GM19025 (cell line): ENCODE measurements around the gene ALDH1B1.
A peak's percentile ranks its signal among the peaks of the same experiment; 100 is the strongest.

Experiments
- ATAC-seq: cut with Tn5 transposase; IDR thresholded peaks from one replicate; pipeline ENCODE4 v1.9.1; 2021; ENCODE audit warnings: mild to moderate bottlenecking, low read depth, moderate library complexity; ENCODE audit not compliant: unreplicated experiment

ALDH1B1 gene

DNA sequence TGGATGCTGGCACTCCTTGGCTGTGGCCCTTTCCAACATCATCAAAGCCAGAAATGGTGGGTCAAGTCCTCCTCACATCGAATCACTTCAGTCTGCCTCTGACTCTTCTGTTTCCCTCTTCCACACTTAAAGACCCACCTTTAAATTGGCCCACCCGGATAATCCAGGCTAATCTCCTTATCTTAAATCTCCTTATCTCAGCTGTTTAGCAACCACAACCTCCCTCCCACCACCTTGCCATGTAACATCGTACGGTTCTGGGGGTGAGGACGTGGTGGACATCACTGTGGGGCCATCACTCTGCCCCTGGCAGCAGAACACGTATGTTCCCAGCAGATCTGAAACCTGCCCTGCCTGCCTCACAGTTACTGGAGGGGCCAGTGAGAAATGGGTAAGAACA lies 20.2 kb downstream of the ALDH1B1 start:
- ATAC-seq = no peak

- ATAC-seq = no peak
Measured at GRCh38 chr9:38413283-38413682, 20.8 kb downstream of the ALDH1B1 start.

GRCh38 chr9:38414040-38414723 lies 21.7 kb downstream of the ALDH1B1 start:
- no peak for ATAC-seq

- no peak for ATAC-seq
Measured at GRCh38 chr9:38415856-38416255, 23.4 kb downstream of the ALDH1B1 start.

GRCh38 chr9:38416461-38416860 lies 24.0 kb downstream of the ALDH1B1 start:
- ATAC-seq = no peak

DNA sequence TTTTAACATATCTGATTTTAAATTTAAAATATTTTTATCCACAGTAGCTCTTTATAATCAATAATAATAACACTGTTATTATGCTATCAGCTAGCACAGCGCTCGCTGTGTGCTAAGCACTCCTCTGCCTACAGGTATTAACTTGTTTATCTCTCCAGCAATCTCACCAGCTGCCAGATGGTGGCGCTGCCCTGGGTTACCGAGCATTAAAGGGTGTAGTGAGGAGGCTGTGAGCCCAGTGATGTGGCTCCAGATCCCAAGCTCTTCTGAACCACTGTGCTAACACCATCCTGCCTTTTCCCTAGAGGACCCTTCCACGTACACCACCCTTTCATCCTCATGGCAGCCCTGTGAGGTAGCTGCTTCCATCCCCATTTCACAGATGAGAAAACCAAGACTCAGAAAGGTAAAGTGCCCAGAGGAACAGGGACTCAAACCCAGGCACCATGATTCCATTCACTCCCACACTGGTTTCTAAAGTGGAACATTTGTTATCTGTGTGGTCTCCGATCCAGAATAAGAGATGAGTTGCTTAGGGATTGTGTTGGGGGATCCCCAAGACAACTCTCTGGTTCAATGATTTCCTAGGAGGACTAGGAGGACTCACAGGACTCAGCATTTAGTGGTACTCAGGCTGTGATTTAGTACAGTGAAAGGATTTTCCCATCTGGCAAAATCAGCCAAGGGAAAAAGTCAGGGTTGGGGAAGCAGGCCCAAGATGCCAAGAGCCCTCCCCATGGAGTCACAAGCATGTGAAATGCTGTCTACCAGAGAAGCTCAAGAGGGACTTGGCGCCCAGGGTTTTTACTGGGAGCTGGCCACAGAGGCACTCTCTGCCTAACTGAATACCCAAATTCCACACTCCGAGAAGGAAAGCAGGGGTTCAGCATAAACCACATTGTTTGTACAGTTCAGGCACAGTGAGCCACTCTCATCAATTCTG lies 24.8 kb downstream of the ALDH1B1 start:
- no peak for ATAC-seq

DNA sequence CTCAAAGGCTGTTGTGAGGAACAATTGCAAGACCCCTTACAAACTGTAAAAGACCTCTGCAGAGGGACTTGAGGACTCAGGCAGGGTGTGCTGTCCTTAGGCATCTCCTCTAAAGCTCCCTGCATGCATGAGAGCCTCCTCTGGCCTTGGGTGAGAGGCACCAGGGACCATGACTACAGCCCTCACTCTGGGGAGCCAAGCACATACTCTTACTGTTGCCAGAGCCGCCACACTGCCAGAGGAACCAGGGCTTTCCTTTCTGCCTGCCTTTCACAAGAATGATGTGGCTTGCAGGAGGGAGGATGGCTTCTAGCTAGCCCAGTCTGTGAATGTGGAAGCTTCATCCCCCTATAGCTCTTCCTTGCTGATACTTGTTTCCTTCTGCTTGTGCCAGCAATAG lies 25.9 kb downstream of the ALDH1B1 start:
- ATAC-seq = no peak

DNA sequence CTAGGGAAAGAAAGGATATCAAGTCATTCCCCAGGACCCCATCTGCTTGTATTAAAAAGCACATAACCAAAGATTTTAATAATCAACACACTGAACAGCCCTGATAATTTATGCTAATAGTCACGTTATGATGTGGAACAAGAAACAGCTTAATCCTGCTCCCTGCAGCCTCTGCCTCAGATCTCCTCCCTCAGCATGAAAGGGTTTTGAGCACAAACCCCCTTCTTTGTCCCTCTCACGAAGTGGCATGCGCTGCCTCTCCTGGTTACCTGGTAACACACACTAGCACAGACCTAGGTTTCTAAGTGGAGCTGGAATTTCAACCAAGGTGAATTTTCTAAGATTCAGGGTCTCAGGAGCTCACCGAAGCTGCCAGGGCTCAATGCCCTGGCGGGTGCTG lies 26.7 kb downstream of the ALDH1B1 start:
- no peak for ATAC-seq

GRCh38 chr9:38421498-38422211 lies 29.2 kb downstream of the ALDH1B1 start:
- no peak for ATAC-seq

DNA sequence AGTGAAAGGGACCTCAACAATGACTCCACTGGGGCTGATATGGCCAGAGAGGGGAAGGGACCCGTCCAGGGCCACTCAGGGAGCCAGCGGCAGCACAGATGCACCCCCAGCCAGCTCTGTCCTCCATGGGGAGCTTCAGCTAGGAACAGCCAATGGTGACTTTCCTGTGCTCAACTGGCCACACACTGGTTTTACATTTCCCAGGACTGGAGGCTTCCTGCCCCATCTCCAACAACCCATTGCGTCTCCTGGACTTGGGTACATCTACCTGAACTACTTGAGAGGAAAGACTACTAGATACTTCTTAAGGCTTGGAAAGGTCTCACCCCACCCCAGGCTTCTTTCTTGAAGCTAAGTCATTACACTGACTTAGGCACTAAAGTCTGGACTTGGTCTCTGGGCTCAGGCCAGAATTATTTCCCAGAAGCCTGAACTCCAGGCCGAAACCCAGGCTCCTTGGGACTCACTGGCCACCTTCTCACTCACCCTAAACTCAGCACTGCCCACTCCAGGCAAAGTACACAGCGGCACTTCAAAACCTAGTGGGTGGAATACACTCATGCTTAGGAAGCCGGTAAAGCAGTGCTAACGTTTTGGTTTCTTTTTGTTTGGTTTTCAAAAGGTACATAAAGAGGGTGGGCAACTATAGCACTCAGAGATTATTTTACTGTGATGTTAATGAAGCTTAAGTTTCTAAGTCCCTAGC lies 30.2 kb downstream of the ALDH1B1 start:
- ATAC-seq = no peak

DNA sequence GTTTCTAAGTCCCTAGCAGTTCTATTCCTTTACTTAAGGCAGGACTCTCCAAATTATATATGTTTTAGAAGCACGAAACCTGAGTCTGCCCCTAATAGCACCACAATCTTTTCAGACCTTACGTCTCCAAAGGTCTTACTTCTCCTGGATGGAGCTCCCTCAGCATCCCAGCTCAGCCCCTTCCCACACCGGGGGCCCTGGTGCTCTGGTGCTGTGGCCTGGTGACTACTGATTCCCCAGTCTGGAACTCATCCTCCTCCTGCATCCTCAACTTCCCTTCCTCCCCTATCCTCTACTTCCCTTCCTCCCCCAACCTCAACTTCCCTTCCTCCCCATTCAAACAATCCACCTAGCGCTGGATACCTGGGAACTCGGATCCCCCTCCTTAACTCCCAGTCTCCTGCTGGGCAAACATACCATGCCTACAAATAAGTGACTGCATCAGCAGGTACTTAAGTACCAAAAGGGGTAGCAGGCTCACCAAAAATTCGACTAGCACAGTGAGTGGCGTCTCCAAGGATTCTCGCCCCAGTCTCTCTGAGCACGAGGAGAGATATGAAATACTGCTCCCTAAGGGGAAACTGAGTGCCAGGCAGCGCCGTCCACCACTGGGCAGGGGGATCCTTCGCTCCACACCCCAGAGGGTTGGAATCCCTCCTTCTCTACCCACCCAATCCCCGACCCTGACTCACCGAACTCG lies 30.9 kb downstream of the ALDH1B1 start:
- no peak for ATAC-seq

GRCh38 chr9:38423973-38424843 lies 31.7 kb downstream of the ALDH1B1 start, which contains the start of gene IGFBPL1:
IGFBPL1 (minus strand) TSS chr9:38424454; CDS start chr9:38424424, 30 bp downstream.
- peak; percentile 48 for ATAC-seq

GRCh38 chr9:38424918-38425317 lies 32.4 kb downstream of the ALDH1B1 start:
- no peak for ATAC-seq

- ATAC-seq = no peak
Measured at GRCh38 chr9:38428062-38428461, 35.6 kb downstream of the ALDH1B1 start.

GRCh38 chr9:38431116-38431515 lies 38.6 kb downstream of the ALDH1B1 start:
- ATAC-seq = no peak

GRCh38 chr9:38432922-38433510 lies 40.5 kb downstream of the ALDH1B1 start:
- no peak for ATAC-seq

DNA sequence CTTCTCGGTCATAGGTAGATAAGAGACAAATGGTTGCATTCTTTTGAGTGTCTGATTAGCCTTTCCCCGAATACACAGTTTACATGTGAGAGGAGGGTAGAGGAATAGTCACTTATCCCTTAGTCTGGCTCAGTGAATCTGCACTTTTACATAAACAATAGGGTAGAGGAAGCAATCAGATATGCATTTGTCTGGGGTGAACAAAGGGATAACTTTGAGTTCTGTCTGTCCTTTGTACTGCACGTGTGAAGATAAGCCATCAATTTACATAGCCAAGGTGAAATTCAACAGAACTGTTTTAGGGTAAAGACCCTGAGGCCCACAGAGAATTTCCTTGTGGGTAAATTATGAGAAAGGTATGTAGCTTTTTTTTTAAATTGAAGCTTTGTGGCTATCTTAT lies 41.9 kb downstream of the ALDH1B1 start:
- ATAC-seq = no peak

GRCh38 chr9:38434853-38435252 lies 42.4 kb downstream of the ALDH1B1 start:
- no peak for ATAC-seq
